CD14-positive monocyte (primary cell): ENCODE results near the gene SPATA31A6. TPM values are rescaled to one million over a fixed set of nuclear protein-coding genes. Genes with fewer than 3 reads are reported as not detected.
A peak's percentile ranks its signal among the peaks of the same experiment; 100 is the strongest.
"Not testable (repeated sequence)": the region's sequence is repeated elsewhere in the genome, so short reads cannot be mapped to it uniquely, and the experiment has no call there.

Experiments used
- DNase-seq, 3 donors: peaks; one replicate each; pipeline ENCODE4 v3.0.0-alpha.2; 2011 to 2022
- H2AFZ ChIP-seq: 2 replicates; pipeline ENCODE4 v1.6.0; 2012; ENCODE audit warnings: mild to moderate bottlenecking, low read depth, low read length, inconsistent platforms; ENCODE audit not compliant: insufficient read depth, poor library complexity, severe bottlenecking
- H3K27ac ChIP-seq, 2 donors: 1 replicate in 1 of 2; 2 replicates in 1 of 2; pipeline ENCODE4 v1.5.1; 2012 to 2013; ENCODE audit warnings: low read length in 2 of 2, control low read depth in 1 of 2, inconsistent platforms in 1 of 2, low read depth in 1 of 2, mild to moderate bottlenecking in 1 of 2
- H3K27me3 ChIP-seq, 2 donors: one replicate each; pipeline versions ENCODE4 v1.6.0 to v1.6.1; 2011 to 2013; ENCODE audit warnings: low read length in 2 of 2; ENCODE audit not compliant: control insufficient read depth in 2 of 2, insufficient read depth in 2 of 2
- H3K36me3 ChIP-seq, 2 donors: replicated peaks in 1 of 2; 1 replicate in 1 of 2; 2 replicates in 1 of 2; pipeline versions ENCODE4 v1.5.1 to v1.6.1; 2012 to 2013; ENCODE audit warnings: low read length in 2 of 2, control low read depth in 1 of 2, inconsistent platforms in 1 of 2, mild to moderate bottlenecking in 1 of 2; ENCODE audit not compliant: insufficient read depth in 2 of 2, control insufficient read depth in 1 of 2
- H3K4me1 ChIP-seq, 2 donors: 1 replicate in 1 of 2; 2 replicates in 1 of 2; pipeline versions ENCODE4 v1.5.1 to v1.6.1; 2012 to 2013; ENCODE audit warnings: low read length in 2 of 2, control low read depth in 1 of 2, inconsistent platforms in 1 of 2, mild to moderate bottlenecking in 1 of 2, moderate library complexity in 1 of 2; ENCODE audit not compliant: insufficient read depth in 2 of 2, control insufficient read depth in 1 of 2
- H3K4me2 ChIP-seq: replicated peaks from 2 replicates; pipeline ENCODE3; 2012; ENCODE audit warnings: low read length, moderate library complexity, mild to moderate bottlenecking; ENCODE audit not compliant: poor library complexity, severe bottlenecking; ENCODE audit errors: extremely low read depth
- H3K4me3 ChIP-seq, 3 experiments: fragments of 200-600 bp in 1 of 3; sonication (generic) in 1 of 3; replicated peaks in 1 of 3; 1 replicate in 2 of 3; 2 replicates in 1 of 3; pipeline ENCODE4 v1.5.1; 2011 to 2013; ENCODE audit warnings: low read length in 3 of 3, mild to moderate bottlenecking in 3 of 3, control low read depth in 2 of 3, low read depth in 2 of 3, inconsistent platforms in 1 of 3, moderate library complexity in 1 of 3
- H3K79me2 ChIP-seq: 2 replicates; pipeline ENCODE4 v1.6.0; 2012; ENCODE audit warnings: mild to moderate bottlenecking, control low read depth, inconsistent platforms, low read length, moderate library complexity; ENCODE audit not compliant: insufficient read depth
- H3K9ac ChIP-seq: 2 replicates; pipeline ENCODE4 v1.6.0; 2017; ENCODE audit warnings: low read length, mild to moderate bottlenecking; ENCODE audit not compliant: insufficient read depth, poor library complexity, severe bottlenecking
- H3K9me3 ChIP-seq, 2 donors: replicated peaks in 1 of 2; 1 replicate in 1 of 2; 2 replicates in 1 of 2; pipeline versions ENCODE4 v1.5.1 to v1.6.1; 2012 to 2013; ENCODE audit warnings: low read length in 2 of 2, control low read depth in 1 of 2; ENCODE audit not compliant: control insufficient read depth in 1 of 2, insufficient read depth in 1 of 2
- H4K20me1 ChIP-seq: 2 replicates; pipeline ENCODE4 v1.6.0; 2012; ENCODE audit warnings: mild to moderate bottlenecking, low read length, control low read depth, moderate library complexity; ENCODE audit not compliant: insufficient read depth
- H3K27ac Mint-ChIP-seq, 7 donors: one replicate each; pipeline ENCODE4 v1.8.0; 2020; ENCODE audit warnings: mild to moderate bottlenecking in 7 of 7, mixed read lengths in 7 of 7, moderate library complexity in 6 of 7, inconsistent platforms in 2 of 7
- H3K27me3 Mint-ChIP-seq, 3 donors: one replicate each; pipeline ENCODE4 v1.8.0; 2021 to 2022; ENCODE audit warnings: low read depth in 3 of 3, mild to moderate bottlenecking in 3 of 3, mixed read lengths in 3 of 3, moderate library complexity in 3 of 3, inconsistent platforms in 1 of 3
- H3K36me3 Mint-ChIP-seq, 2 donors: one replicate each; pipeline ENCODE4 v1.8.0; 2020; ENCODE audit warnings: mixed read lengths in 2 of 2, inconsistent platforms in 1 of 2, mild to moderate bottlenecking in 1 of 2
- H3K4me1 Mint-ChIP-seq: one replicate; pipeline ENCODE4 v1.8.0; 2020; ENCODE audit warnings: mild to moderate bottlenecking, mixed read lengths
- H3K4me3 Mint-ChIP-seq, 2 donors: one replicate each; pipeline ENCODE4 v1.8.0; 2020; ENCODE audit warnings: mild to moderate bottlenecking in 2 of 2, mixed read lengths in 2 of 2, moderate library complexity in 1 of 2
- H3K9me3 Mint-ChIP-seq, 7 donors: one replicate each; pipeline ENCODE4 v1.8.0; 2020 to 2022; ENCODE audit warnings: mixed read lengths in 7 of 7, mild to moderate bottlenecking in 6 of 7, moderate library complexity in 6 of 7, inconsistent platforms in 2 of 7
- WGBS: methylation state at CpG from one replicate; pipeline ENCODE4 v1.1.5; 2013; ENCODE audit warnings: missing lambda C conversion rate; ENCODE audit not compliant: insufficient coverage; 5-methylcytosine and 5-hydroxymethylcytosine counted together
- intact Hi-C, 2 donors: fragments of 100-400 bp; cut with micrococcal nuclease; formaldehyde crosslinking; loops; one replicate each; pipeline versions ENCODE4 v1.15.0 to v1.15.1; 2023
- polyA plus RNA-seq, 3 donors: library from polyadenylated mRNA; depleted of rRNA in 1 of 3; unstranded in 2 of 3; stranded (reverse) in 1 of 3; fragments of 300-500 nt in 2 of 3; fragments of >200 nt in 1 of 3; fragmentation: Illumina TruSeq in 2 of 3; gene quantifications; 1 replicate in 2 of 3; 2 replicates in 1 of 3; pipeline ENCODE4 v1.2.3, GENCODE V29; 2012 to 2021
- small RNA-seq: library from RNA; depleted of rRNA; stranded (forward); fragments of <200 nt; gene quantifications from one replicate; pipeline ENCODE3, GENCODE V24; 2012; ENCODE audit warnings: low read depth; ENCODE audit not compliant: insufficient read length

Gene SPATA31A6
- polyA plus RNA-seq, 3 donors = not detected

- not testable (repeated sequence) for H3K27me3 Mint-ChIP-seq
- WGBS = no CpG with 5 or more reads among the region's 3 CpGs
These were observed 53.9 kb downstream of the SPATA31A6 start for GRCh38 chr9:42237381-42237780.

GRCh38 chr9:42238862-42239261 is 55.4 kb downstream of the SPATA31A6 start:
- H3K4me3 Mint-ChIP-seq, H3K27me3 ChIP-seq, H3K36me3 Mint-ChIP-seq, intact Hi-C loops, H3K4me3 ChIP-seq, H3K9ac ChIP-seq, H3K4me1 Mint-ChIP-seq, H3K27ac ChIP-seq, H3K27ac Mint-ChIP-seq, DNase-seq, H3K4me2 ChIP-seq, H3K79me2 ChIP-seq, H3K4me1 ChIP-seq, H3K27me3 Mint-ChIP-seq, H4K20me1 ChIP-seq, H3K9me3 ChIP-seq, H2AFZ ChIP-seq, H3K36me3 ChIP-seq: not testable (repeated sequence)
- H3K9me3 Mint-ChIP-seq = peaks cover 3 to 15% (median 7%) of the 10 kb centered on the region in 7 donors
- WGBS = 100% methylated on average over 2 of the region's 2 CpGs

More at GRCh38 chr9:42237381-42237780, 53.9 kb downstream of the SPATA31A6 start:
- H3K27ac ChIP-seq, H3K4me1 ChIP-seq, H3K4me3 ChIP-seq, intact Hi-C loops, H3K79me2 ChIP-seq, H4K20me1 ChIP-seq, H3K9me3 ChIP-seq, H3K27me3 ChIP-seq, H3K36me3 Mint-ChIP-seq, H3K36me3 ChIP-seq, DNase-seq, H2AFZ ChIP-seq, H3K4me2 ChIP-seq, H3K4me3 Mint-ChIP-seq, H3K9ac ChIP-seq, H3K4me1 Mint-ChIP-seq: not testable (repeated sequence)
- Mint-ChIP-seq H3K27ac (peak overlapping the region in 1 of 7 donors; percentile 46), H3K9me3 (peaks cover 3 to 13% (median 7%) of the 10 kb centered on the region in 7 donors)

Small RNA genes lying within 50 kb of the gene (small RNA-seq; reads per million reads assigned to genes)
- gene AL445584.3 = not detected

Other genes starting within 250 kb of the SPATA31A6 start
- gene CNTNAP3B, start 54.2 kb upstream of the SPATA31A6 start, polyA plus RNA-seq = not detected